GM19452 (cell line): ENCODE data around the gene SLC35E2B.
"Not testable (repeated sequence)": the region's sequence is repeated elsewhere in the genome, so short reads cannot be mapped to it uniquely, and the experiment has no call there.

Experiments used
- ATAC-seq: cut with Tn5 transposase; IDR thresholded peaks from one replicate; pipeline ENCODE4 v1.9.1; 2021; ENCODE audit not compliant: unreplicated experiment

Gene SLC35E2B

DNA sequence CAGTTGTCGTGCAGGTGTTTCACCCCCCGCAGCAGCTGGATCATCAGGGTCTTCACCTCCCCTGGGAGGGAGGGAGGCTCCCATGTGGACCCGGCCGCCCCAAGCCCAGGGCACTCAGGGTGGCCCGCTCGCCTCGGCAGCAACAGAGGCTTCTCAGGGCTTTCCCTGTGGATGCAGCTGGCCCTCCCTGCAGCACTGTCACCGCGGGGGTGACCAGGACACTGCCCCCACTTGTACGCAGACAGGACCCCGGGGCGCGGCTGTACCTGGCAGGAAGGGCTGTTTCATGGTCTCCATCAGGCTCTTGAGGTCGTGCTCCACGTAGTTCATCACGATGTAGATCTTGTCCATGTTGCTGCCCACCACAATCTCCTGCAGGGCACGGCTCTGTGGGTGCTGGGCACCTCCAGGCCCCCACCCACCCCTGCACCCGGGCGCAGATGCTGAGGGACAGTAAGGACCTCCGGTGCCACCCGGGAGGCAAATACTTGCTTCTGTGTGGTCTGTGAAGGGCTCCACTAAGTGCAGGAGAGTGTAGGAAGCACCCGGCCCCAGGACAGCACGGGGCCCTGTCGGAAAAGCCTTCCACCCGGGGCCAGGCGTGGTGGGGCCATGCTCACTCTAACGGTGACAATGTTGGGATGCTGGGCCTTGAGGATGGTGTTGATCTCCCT is 11.8 kb upstream of the SLC35E2B start:
- not testable (repeated sequence) for ATAC-seq

DNA sequence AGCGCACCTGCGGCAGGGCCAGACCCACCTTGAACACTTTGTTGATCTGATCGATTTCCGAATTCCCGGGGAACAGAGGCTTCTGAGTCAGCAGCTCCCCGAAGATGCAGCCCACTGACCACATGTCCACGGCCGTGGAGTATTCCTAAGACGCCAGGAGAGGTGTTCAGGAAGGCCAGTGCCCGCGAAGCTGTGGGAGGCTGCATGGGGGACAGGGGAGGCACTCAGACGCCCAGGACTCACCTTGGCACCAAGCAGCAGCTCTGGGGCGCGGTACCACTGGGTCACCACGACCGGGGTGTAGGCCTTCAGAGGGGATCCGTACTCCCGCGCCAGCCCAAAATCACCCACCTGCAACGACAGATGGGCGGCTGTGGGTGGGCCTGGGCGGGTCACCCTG is 11.2 kb upstream of the SLC35E2B start:
- ATAC-seq, result no peak

DNA sequence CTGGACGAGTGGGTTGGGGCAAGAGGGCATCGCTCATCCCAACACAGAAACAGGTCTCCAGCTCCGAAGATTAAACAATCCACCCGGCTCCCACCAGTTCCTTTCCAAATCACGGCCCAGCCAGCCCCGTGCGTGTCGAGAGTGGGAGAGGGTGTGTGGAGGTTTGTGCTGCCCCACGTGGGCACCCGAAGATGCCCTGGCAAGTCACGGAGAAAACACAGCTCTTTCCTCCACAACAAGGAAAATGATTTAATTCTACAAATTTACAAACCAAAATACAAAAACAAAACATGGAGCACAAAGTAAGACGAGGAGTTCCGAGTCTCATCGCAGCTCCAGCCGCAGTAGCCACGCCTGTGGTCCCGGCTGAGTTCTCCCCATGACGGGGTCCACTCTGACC is 9.9 kb upstream of the SLC35E2B start:
- not testable (repeated sequence) for ATAC-seq

DNA sequence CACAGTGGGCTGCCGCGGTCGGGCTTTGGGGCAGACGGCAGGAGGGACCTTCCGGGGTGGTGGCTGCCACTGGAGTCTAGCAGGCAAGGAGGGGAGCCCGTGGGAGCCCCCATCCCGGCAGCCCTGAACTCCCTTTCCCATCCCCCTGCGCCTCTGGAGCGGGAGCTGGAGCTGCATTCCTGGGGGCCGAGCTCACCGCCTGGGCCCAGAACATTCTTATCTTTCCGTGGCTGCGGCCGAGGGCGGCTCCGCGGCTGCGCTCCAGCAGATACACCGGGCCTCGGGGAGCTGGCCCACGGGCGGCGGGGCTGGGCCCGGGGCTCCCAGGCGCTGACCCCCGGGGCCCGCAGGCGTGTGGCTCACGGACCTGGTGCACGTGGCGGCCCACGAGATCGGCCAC is 8.0 kb upstream of the SLC35E2B start:
- ATAC-seq, result not testable (repeated sequence)

DNA sequence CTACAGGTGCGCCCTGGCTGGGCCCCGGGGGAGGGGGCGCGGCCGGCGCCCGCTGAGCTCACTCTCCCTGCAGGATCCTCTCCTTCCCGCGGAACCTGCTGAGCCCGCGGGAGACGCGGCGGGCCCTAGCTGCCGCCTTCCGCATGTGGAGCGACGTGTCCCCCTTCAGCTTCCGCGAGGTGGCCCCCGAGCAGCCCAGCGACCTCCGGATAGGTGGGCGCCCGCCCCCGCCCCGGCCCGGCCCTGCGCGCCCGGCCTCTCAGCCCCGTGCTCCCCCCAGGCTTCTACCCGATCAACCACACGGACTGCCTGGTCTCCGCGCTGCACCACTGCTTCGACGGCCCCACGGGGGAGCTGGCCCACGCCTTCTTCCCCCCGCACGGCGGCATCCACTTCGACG is 7.5 kb upstream of the SLC35E2B start:
- ATAC-seq, result not testable (repeated sequence)

DNA sequence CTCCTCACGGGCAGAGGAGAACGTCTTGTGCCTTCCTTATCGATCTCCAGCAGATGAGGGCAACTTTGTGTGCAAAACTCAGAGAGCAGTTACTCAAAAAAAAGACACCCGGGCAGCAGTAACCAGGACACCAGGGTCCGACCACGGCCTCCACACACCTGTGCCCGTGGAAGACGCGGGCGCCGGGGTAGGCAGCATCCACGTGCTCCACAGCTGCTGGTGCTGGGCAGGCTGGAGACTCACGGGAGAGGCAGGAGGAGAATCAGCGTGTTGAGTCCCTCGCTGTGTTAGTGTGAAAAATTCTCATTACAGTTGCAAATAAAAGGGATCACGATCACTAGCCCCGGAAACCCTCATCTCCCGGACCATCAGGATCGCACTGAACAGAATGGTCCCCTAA is 6.5 kb upstream of the SLC35E2B start:
- ATAC-seq, result not testable (repeated sequence)

DNA sequence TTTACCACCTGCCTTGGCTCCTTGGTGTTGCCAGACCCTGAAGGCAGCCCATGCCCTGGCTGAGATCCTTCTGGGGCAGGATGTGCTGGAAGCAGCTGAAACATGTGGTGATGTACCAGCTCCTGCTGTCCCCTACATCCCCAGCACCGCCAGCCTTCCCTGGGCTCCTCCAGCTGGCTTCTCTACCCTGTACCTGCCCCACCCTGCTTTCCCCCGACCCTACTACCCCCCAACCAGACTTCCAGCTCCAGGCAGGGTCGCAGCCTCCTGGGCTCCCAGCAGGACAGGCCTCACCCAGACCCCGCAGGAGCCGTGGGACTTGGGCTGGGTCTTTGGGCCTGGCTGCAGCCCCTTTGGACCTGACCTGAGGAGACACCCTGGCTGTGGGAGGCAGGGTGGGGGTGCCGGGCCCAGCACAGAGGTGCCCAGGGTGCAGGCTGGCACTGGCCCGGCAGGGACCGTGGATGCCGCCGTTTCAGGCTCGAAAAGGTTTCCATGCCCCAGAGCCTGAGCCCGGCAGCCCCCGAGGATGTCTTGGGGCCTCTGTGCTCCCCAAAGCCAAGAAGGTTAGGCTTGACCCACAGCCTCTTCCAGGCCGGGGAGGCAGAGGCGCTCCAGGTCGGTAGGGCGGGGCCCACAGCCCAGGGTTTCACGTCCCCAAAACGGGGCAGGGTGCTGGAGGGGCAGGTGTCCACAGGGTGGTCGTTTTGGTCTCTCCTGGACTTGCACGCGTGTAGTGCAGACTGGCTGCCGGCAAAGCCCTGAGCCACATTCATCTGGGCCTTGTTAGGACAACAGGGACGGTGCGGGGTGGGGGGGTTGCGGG is 5.0 kb upstream of the SLC35E2B start:
- not testable (repeated sequence) for ATAC-seq

DNA sequence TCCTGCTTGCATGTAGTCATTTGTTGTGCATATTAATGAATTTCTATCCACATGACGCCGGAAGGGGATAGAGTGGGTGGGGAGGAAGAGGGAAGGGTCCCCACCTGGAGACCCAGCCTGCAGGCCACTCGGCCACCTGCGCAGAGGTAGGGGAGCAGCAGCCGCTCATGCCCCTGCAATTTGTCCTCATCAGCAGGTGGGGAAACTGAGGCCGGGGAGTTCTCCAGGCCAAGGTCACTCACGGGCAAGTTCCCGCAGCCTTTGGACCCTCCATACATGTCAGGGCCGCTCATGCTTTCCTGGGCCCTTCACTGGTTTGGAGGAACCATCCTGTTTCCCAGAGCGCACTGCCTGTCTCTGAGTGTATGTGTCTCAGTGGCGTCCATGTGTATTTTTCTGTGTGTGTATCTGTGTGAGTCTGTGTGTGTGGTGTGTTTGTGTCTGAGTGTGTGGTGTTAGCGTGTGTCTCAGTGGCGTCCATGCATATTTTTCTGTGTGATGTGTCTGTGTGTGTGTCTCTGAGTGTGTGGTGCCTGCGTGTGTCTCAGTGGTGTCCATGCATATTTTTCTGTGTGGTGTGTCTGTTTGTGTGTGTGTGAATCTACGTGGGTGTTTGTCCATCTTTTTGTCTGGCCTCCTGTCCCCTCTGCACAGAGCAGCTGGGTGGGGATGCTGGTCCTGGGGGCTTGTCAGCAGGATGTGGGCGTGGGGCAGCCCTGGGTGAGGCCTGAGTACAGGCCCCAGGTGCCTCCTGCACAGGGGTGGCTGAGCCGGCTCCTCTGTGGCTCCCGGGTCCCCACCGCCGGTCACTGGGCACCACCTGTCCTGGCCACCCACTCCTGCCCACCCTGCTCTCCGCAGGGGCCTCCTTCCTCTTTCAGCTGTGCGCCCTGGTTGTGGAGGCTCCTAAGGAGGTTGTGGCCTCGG is 4.1 kb upstream of the SLC35E2B start:
- ATAC-seq, result not testable (repeated sequence)

DNA sequence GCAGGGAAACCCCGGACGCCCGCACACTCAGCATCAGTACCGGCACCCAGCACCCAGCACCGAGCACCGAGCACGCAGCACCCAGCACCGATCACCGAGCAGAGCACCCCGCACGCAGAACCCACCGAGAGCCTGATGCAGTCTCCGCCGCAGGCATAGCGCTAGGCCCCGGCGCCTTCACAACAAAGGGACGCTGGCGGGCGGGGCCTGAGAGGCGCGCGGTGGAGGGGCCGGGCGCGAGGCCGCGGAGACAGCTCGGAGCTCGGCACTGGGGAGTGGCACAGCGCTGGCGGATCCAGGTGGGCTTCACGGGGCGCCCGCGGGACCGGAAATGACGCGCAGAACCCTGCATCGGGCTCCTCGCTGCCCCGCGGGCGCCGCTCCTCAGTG is 276 bp downstream of the SLC35E2B start:
- not testable (repeated sequence) for ATAC-seq

DNA sequence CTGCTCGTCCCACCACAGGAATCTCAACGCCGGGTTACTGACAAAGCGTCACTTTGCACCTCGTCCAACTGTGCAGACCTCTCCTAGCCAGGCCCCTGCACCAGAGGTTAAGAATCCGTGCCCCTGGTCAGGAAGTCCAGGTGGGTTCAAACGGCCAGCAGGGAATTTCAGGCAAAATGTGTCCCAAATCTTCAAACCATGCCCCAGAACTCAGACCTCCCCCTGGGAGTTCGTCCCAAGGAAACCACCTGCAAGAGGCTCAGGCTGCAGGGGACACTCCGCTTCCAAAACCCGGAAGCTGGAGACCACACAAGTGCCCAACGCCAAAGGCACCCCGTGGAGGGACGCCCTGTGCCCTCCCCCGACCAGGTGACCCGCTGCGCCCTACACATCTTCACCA is 1.2 kb downstream of the SLC35E2B start:
- ATAC-seq, result not testable (repeated sequence)

DNA sequence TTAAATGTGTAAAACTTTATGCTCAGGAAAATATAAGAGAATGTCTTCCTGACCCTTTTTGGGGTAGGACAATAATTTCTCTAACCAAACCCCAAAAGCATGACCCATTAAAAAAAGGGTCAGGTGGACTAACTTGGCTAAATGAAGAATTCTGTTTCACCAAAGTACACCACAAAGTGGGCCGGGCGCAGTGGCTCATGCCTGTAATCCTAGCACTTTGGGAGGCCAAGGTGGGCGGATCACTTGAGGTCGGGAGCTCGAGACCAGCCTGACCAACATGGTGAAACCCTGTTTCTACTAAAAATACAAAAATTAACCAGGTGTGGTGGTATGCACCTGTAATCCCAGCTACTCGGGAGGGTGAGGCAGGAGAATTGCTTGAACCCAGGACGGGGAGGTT is 3.1 kb downstream of the SLC35E2B start:
- not testable (repeated sequence) for ATAC-seq

DNA sequence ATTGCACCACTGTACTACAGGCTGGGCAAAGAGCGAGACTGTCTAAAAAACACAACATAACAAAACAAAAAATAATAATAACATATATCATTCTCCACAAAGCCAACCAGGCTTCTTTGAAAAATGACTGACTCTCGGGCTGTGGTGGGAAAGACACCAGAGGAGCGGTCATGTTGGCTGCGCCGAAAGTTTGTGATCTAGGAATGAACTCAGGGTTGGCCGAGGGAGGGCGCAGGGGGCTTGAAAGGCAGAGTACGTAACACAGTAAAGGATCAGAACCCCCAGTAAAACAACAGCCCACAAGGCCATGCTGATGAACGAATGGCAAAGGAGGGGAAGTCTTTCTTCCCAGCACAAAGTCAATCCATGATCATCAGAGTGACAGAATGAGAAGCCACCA is 4.7 kb downstream of the SLC35E2B start:
- ATAC-seq, result no peak

DNA sequence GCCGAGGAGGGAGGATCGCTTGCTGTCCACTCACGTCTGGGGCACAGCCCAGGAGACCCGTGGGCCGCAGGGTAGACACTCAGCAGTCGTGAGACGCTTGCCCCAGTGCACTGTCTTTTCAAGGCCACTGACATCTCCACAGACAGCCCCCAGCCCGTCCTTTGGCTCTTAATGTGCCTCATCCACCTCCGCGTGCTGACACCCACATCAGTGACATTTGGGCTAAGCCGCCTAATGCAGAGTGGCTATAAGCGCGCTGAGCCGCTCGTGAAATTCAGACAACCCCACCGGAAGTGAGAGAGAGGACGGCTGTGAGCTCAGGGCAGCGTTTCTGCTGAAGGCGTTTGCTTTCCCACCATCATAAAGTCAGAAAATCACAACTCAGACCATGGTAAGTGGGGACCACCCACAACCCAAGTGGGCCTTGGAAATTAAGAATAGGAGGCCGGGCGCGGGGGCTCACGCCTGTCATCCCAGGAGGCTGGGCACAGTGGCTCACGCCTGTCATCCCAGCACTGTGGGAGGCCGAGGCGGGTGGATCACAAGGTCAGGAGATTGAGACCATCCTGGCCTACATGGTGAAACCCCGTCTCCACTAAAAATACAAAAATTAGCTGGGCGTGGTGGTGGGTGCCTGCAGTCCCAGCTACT is 8.4 kb downstream of the SLC35E2B start:
- no peak for ATAC-seq

DNA sequence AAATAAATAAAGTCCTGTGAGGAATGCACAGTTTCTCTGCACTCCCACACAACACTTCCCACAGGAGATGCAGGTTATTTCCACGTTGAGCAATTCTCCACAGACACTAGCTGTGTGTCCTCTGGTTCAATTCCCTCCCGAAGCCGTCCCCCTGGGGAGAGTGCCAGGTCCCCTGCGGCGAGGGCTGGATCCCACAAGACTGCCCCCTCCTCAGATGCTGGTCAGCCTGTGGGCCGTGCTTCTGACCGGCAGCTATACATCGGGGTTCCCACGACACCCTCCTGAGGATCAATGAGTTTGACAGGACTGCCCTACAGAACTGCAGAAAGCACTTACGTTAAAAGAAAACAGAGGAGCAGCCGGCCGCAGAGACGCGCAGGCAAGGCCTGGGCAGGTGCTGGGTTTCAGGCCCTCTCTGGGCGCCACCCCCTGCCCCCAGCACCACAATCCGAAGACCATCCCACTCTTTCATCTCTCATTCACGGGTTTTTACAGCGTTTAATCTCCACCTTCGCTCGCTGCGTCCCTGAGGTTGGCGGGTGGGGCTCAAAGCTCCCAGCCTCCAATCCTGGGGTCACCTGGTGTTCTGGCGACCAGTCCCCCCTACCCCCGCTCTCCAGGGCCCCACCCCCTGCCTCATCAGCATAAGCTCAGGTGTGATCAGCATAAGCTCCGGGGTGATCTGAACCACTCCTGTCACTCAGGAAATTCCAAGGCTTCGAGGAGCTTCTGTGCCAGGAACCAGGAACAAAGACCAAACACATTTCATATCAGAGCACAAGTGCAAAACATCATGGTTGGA is 9.3 kb downstream of the SLC35E2B start:
- ATAC-seq, result no peak

DNA sequence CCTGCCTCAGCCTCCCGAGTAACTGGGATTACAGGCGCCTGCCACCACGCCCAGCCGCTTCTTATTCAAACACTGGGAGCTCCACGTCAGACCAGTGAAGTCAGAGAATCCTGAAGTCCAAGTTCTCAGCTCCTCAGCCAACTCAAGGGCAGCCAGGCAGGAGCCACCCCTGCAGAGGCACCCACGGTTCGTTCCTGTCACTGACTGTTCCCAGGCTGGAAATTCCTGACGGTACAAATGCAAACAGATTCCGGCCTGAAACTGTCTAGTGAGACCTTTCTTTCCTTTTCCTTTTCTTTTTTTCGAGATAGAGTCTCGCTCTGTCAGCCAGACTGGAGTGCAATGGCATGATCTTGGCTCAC is 11.7 kb downstream of the SLC35E2B start:
- ATAC-seq, result no peak

DNA sequence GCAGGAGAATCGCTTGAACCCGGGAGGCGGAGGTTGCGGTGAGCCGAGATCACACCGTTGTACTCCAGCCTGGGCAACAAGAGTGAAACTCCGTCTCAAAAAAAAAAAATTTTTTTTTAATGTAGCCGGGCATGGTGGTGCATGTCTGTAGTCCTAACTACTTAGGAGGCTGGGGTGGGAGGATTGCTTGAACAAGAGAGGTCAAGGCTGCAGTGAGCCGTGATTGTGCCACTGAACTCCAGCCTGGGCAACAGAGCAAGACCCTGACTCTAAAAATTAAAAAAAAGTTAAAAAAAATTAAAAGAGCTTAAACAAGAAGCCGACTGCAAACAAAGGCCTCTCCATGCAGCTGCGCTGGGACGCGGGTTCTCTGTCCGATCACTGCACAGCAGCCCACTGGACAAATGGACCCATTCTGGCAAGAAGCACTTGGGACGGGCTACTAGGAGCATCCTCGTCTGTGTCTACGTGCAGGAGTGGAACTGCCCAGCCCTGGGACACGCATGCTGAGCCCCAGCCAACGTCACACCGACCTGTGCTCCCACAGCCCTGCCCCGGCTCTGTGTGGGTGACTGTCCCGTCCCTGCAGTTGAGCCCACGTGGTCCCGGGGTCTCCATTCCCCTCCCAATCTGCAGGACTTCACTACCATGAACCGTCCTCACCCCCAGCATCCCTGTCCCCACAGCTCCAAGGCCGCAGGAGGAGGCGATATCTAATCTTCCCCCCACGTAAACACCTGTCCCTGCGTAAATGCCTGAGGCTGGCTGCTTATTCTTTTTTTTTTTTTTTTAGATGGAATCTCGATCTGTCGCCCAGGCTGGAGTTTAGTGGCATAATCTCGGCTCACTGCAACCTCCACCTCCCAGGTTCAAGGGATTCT is 12.3 kb downstream of the SLC35E2B start:
- ATAC-seq, result no peak

DNA sequence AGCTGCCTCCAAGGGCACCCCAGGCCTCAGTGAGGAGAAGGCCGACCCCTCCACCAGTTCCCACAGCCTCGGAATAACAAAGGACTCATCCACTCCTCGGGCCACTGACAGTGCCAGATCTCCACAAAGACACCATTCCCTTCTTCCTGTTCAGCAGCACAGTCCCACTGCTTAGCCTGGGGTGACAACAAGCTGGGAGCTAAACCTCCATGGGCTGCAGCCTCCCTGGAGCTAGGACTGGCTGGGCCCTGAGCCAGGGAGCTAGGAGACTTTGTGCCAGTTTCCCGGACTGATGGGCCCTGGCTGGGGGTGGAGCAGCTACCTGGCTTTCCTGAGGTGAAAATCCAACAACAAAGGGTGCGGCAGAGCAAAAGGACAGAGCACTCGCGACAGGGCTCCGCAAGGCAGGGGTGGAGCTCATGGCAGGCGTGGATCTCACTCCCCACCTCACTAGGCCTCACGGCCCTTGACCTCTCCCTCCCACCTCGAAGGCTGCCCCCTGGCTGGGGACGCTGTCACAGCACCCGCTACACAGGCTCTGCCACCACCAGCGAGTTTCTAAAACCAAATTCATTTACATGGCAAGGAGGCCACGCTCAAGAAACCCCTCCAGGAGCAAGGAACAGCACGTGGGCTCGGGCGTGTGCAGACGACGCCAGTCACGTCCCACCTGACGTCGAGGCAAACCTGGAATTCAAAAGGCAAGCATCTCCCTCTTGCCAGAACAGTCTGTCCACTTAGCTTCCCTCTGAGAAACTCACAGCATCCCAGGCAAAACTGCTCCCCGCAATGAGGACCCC is 13.8 kb downstream of the SLC35E2B start:
- no peak for ATAC-seq
